Lower lobe of right lung (tissue), 2 donors: Measurements from ENCODE around the gene MAGI2. TPM values are rescaled to one million over a fixed set of nuclear protein-coding genes. Genes with fewer than 3 reads are reported as not detected.

ENCODE experiments used
- ATAC-seq, 2 donors: fragments of 200-7000 bp; cut with Tn5 transposase; one replicate each; pipeline ENCODE4 v1.9.1; 2020 to 2022; ENCODE audit warnings: mild to moderate bottlenecking in 2 of 2, moderate library complexity in 2 of 2
- DNase-seq: peaks from one replicate; pipeline ENCODE4 v3.0.0-alpha.2; 2020
- H3K27ac ChIP-seq: fragments of 200-600 bp; one replicate; pipeline ENCODE4 v1.8.0; 2022
- H3K27me3 ChIP-seq: fragments of 200-600 bp; one replicate; pipeline ENCODE4 v1.8.0; 2022; ENCODE audit warnings: low read depth
- H3K36me3 ChIP-seq: fragments of 200-600 bp; one replicate; pipeline ENCODE4 v1.8.0; 2022; ENCODE audit warnings: mild to moderate bottlenecking
- H3K4me1 ChIP-seq: fragments of 200-600 bp; one replicate; pipeline ENCODE4 v1.8.0; 2022
- H3K4me3 ChIP-seq: fragments of 200-600 bp; one replicate; pipeline ENCODE4 v1.8.0; 2022; ENCODE audit warnings: mild to moderate bottlenecking
- H3K9me3 ChIP-seq: fragments of 200-600 bp; one replicate; pipeline ENCODE4 v1.8.0; 2022
- intact Hi-C: fragments of 100-400 bp; cut with DNase I; formaldehyde crosslinking; loops from one replicate; pipeline ENCODE4 v1.11.0; 2022
- total RNA-seq: library from RNA; stranded (reverse); fragmentation: NEBNext Ultra II Directional; extraction: Animal tissue kit (Norgen Biotek cat#: 25700); gene quantifications from one replicate; pipeline ENCODE4 v1.2.1, GENCODE V29; 2021
- TF ChIP-seq, protein P1 (sequence below): fragments of 200-600 bp; IDR thresholded peaks from one replicate; pipeline ENCODE4 v1.8.0; 2022; ENCODE audit warnings: antibody characterized with exemption, mild to moderate bottlenecking
- donor health status: DM: no; HTN: yes; CAD: no; lungs with severe emphysema.

MAGI2 gene
- total RNA-seq, 1 donor from 2014 or later, result 15.3 TPM

DNA sequence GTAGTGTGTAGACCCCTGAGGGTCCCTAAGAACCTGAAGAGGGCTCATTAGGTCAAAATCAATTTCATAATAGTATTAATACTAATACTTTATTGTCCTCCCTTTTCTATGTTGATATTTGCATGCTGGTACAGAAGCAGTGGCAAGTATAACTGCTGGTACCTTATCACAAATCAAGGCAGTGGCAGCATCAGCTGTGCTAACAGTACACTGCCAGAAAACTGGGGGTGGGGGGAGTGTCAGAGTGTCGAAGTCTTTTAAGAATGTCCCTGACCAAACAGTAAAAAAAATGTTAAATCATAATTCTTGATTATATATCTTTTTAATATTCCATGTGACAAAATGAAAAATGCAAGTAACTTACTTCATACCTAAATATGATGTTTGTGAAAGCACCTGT lies 716.9 kb downstream of the MAGI2 start:
- Histone ChIP-seq H3K36me3 (no peaks in the 10 kb centered on the region), H3K4me3 (no peak overlapping the region), H3K27me3 (no peaks in the 10 kb centered on the region), H3K27ac (no peak overlapping the region), H3K9me3 (no peaks in the 10 kb centered on the region), H3K4me1 (no peaks in the 10 kb centered on the region)
- no peak for ATAC-seq
- intact Hi-C loops, result no loop called here
- no peak for DNase-seq
- TF ChIP-seq, protein P1, sequence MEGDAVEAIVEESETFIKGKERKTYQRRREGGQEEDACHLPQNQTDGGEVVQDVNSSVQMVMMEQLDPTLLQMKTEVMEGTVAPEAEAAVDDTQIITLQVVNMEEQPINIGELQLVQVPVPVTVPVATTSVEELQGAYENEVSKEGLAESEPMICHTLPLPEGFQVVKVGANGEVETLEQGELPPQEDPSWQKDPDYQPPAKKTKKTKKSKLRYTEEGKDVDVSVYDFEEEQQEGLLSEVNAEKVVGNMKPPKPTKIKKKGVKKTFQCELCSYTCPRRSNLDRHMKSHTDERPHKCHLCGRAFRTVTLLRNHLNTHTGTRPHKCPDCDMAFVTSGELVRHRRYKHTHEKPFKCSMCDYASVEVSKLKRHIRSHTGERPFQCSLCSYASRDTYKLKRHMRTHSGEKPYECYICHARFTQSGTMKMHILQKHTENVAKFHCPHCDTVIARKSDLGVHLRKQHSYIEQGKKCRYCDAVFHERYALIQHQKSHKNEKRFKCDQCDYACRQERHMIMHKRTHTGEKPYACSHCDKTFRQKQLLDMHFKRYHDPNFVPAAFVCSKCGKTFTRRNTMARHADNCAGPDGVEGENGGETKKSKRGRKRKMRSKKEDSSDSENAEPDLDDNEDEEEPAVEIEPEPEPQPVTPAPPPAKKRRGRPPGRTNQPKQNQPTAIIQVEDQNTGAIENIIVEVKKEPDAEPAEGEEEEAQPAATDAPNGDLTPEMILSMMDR, result no peak

DNA sequence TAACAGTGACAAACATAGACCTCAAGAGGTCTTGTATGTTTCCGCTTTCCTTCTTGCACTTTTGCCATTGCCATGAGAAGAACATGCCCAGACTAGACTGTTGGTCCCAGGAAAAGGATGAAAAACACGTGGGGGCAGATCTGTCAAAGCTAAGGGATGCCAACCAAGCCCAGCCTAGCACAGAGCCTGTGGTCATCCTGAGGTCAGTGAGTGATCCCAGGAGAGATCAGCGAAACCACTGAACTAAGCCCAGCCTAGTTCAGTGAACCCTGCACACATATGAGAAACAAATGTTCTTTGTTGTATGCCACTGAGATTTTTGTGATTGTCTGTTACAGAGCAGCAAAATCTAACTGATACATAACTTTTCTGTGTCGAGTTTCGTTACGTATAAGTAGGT lies 718.8 kb downstream of the MAGI2 start:
- no peak overlapping the region for H3K27ac ChIP-seq
- TF ChIP-seq, protein P1, result no peak
- H3K36me3 ChIP-seq, result no peaks in the 10 kb centered on the region
- H3K4me3 ChIP-seq, result no peak overlapping the region
- intact Hi-C loops, result no loop called here
- ATAC-seq (no peak), DNase-seq (no peak)
- H3K27me3 ChIP-seq, result no peaks in the 10 kb centered on the region
- no peaks in the 10 kb centered on the region for H3K4me1 ChIP-seq
- H3K9me3 ChIP-seq, result no peaks in the 10 kb centered on the region

DNA sequence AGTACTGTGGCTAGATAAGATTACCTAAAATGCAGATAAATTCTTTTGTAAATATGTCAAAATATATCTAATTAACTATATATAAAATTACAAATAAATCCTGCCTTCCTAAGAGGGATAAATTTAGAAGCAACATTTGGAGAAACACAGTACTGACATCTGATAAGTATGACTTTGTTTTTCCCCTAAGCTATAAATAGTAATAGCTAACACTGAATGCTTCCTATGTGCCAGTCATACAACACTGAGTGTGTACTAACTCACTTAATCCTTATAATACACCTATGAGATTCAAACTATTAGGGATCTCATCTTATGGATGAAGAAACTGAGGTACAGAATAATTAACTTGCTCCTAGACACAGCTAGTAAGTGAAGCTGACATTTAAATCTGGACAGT lies 733.4 kb downstream of the MAGI2 start:
- H3K9me3 ChIP-seq, result no peaks in the 10 kb centered on the region
- H3K27me3 ChIP-seq, result no peaks in the 10 kb centered on the region
- no peaks in the 10 kb centered on the region for H3K4me1 ChIP-seq
- no peak overlapping the region for H3K27ac ChIP-seq
- TF ChIP-seq, protein P1, result no peak
- no peaks in the 10 kb centered on the region for H3K36me3 ChIP-seq
- ATAC-seq (no peak), DNase-seq (no peak)
- intact Hi-C loops, result no loop called here
- no peak overlapping the region for H3K4me3 ChIP-seq

DNA sequence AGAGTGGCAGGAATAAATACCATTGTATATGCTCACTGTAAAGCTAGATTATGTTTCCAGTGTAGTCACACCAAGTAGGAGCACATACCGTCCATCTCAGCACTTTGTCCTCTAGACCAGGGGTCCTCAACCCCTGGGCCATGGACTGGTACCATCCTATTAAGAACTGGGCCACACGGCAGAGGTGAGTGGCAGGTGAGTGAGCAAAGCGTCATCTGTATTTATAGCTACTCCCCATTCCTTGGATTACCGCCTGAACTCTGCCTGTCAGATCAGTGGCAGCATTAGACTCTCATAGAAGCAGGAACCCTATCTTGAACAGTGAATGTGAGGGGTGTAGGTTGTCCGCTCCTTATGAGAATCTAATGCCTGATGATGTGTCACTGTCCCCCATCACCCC lies 735.3 kb downstream of the MAGI2 start:
- H3K9me3 ChIP-seq, result no peaks in the 10 kb centered on the region
- intact Hi-C loops, result no loop called here

DNA sequence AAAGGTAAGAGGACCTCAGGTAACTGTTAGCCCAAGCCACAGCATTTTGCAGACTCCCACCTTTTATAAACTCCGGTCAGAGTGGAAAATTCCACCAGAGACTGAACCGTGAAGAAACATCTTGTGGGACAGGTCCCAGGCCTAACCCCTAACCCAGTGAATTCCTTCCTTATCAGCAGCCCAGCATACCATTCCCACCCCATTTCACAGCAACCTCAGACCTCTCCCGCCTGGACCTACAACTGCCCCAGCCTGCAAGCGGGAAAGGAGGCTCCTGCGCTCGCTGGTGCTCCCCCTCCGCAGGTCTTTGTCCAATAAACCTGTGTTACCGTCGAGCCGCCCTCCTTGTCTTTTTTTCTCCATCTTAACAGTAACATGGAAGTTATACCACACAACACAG lies 736.6 kb downstream of the MAGI2 start:
- H3K4me1 ChIP-seq, result no peaks in the 10 kb centered on the region
- intact Hi-C loops, result no loop called here
- ATAC-seq (no peak), DNase-seq (no peak)
- TF ChIP-seq, protein P1, result no peak
- H3K9me3 ChIP-seq, result no peaks in the 10 kb centered on the region
- no peak overlapping the region for H3K4me3 ChIP-seq
- H3K27me3 ChIP-seq, result no peaks in the 10 kb centered on the region
- H3K36me3 ChIP-seq, result no peaks in the 10 kb centered on the region
- H3K27ac ChIP-seq, result no peak overlapping the region

More for the DNA sequence above, 735.3 kb downstream of the MAGI2 start:
- Histone ChIP-seq H3K4me1 (no peaks in the 10 kb centered on the region), H3K27ac (no peak overlapping the region), H3K36me3 (no peaks in the 10 kb centered on the region), H3K4me3 (no peak overlapping the region), H3K27me3 (no peaks in the 10 kb centered on the region)
- no peak for ATAC-seq
- no peak for DNase-seq
- TF ChIP-seq, protein P1, result no peak

DNA sequence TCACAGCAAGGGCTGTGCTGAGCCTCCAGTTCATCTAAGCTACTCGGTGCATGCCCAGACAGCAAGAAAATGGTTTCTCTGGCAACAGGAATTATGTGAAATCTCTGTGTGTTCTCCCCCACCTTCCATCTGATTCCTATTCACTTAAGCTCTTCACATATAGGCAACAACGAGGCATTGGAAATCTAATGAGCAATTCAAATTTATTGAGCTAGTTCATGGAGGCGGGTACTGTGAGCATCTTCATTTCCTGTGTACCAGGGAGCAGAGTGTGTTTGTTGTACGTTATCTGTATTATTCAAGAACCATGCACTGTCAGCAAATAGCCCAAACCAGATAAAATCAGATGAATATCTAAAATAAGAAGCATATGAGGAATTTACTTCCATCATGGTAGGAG lies 739.1 kb downstream of the MAGI2 start:
- intact Hi-C loops, result no loop called here
- Histone ChIP-seq H3K4me1 (no peaks in the 10 kb centered on the region), H3K27ac (no peak overlapping the region), H3K36me3 (no peaks in the 10 kb centered on the region), H3K9me3 (no peaks in the 10 kb centered on the region), H3K4me3 (no peak overlapping the region), H3K27me3 (no peaks in the 10 kb centered on the region)
- TF ChIP-seq, protein P1, result no peak
- DNase-seq (no peak), ATAC-seq (no peak)
